K562 (cell line): ENCODE data around the gene RFNG. TPM values are rescaled to one million over a fixed set of nuclear protein-coding genes. Genes with fewer than 3 reads are reported as not detected.
A peak's percentile ranks its signal among the peaks of the same experiment; 100 is the strongest.

Experiments used
- AFF1 ChIP-seq, 2 experiments: fragments of 450-650 bp; IDR thresholded peaks; 2 replicates each; pipeline ENCODE4 v1.6.1; 2018; ENCODE audit warnings: mild to moderate bottlenecking in 2 of 2, low read depth in 1 of 2; ENCODE audit not compliant: partially characterized antibody in 2 of 2
- CBX8 ChIP-seq: fragments of 200-600 bp; sonication (generic); IDR thresholded peaks from 2 replicates; pipeline ENCODE4 v1.6.1; 2012; ENCODE audit warnings: borderline replicate concordance, mixed run types, low read depth, mild to moderate bottlenecking, moderate library complexity, mixed read lengths, low read length, control low read depth, inconsistent platforms; ENCODE audit not compliant: poor library complexity, severe bottlenecking; ENCODE audit errors: extremely low read depth
- CREB3L1 ChIP-seq: fragments of 450-650 bp; IDR thresholded peaks from 2 replicates; pipeline ENCODE4 v1.6.1; 2014; ENCODE audit warnings: low read depth, mild to moderate bottlenecking, moderate library complexity, borderline replicate concordance
- ETV6 ChIP-seq, 3 experiments: fragments of 150-350 bp in 1 of 3; sonication (generic) in 1 of 3; formaldehyde crosslinking in 1 of 3; IDR thresholded peaks; 2 replicates each; pipeline versions ENCODE4 v1.6.1 to v1.8.0; 2014 to 2022; ENCODE audit warnings: borderline replicate concordance in 2 of 3, low read depth in 2 of 3, antibody characterized with exemption in 1 of 3, low read length in 1 of 3, mild to moderate bottlenecking in 1 of 3, missing genetic modification reagents in 1 of 3
- FOXK2 ChIP-seq, 2 experiments: fragments of 450-650 bp; IDR thresholded peaks in 1 of 2; conservative IDR thresholded peaks in 1 of 2; 2 replicates each; pipeline ENCODE4 v1.6.1; 2016; ENCODE audit warnings: low read depth in 2 of 2, mild to moderate bottlenecking in 1 of 2
- FOXO4 ChIP-seq: fragments of 450-650 bp; formaldehyde crosslinking; IDR thresholded peaks from 2 replicates; pipeline ENCODE4 v1.4.0; 2020; ENCODE audit warnings: mild to moderate bottlenecking, moderate library complexity
- GTF2A2 ChIP-seq: IDR thresholded peaks from 2 replicates; pipeline ENCODE4 v1.6.1; 2016; ENCODE audit warnings: mild to moderate bottlenecking, missing genetic modification characterization, missing compliant biosample characterization
- HEY1 ChIP-seq: fragments of 250-450 bp; sonication (Bioruptor Pico); IDR thresholded peaks from 2 replicates; pipeline ENCODE4 v1.5.0; 2020; ENCODE audit warnings: mild to moderate bottlenecking, moderate library complexity, borderline replicate concordance
- HNRNPL ChIP-seq: fragments of 200-400 bp; formaldehyde crosslinking; IDR thresholded peaks from 2 replicates; pipeline ENCODE4 v1.6.1; 2017; ENCODE audit warnings: low read depth, mild to moderate bottlenecking, low read length
- HSF4 ChIP-seq: fragments of 250-450 bp; sonication (Bioruptor Pico); IDR thresholded peaks from 2 replicates; pipeline ENCODE4 v2.1.2; 2022; ENCODE audit warnings: mild to moderate bottlenecking, moderate library complexity, borderline replicate concordance
- KLF16 ChIP-seq: IDR thresholded peaks from 2 replicates; pipeline ENCODE4 v1.6.1; 2016; ENCODE audit warnings: antibody characterized with exemption
- NFIC ChIP-seq: fragments of 450-650 bp; IDR thresholded peaks from 2 replicates; pipeline ENCODE4 v1.6.1; 2017; ENCODE audit warnings: mild to moderate bottlenecking, inconsistent platforms
- SP1 ChIP-seq: sonication (generic); formaldehyde crosslinking; IDR thresholded peaks from 2 replicates; pipeline ENCODE4 v1.8.1; 2022; ENCODE audit warnings: mild to moderate bottlenecking, missing genetic modification reagents
- TARDBP ChIP-seq: fragments of 450-650 bp; IDR thresholded peaks from 2 replicates; pipeline ENCODE4 v1.6.1; 2016
- XRCC5 ChIP-seq: fragments of 200-400 bp; formaldehyde crosslinking; IDR thresholded peaks from 2 replicates; pipeline ENCODE4 v1.6.1; 2017; ENCODE audit warnings: low read depth, mild to moderate bottlenecking, low read length
- ZBTB43 ChIP-seq: sonication (generic); formaldehyde crosslinking; IDR thresholded peaks from 2 replicates; pipeline ENCODE4 v1.8.0; 2023; ENCODE audit warnings: mild to moderate bottlenecking, missing genetic modification reagents
- ZNF311 ChIP-seq: fragments of 250-450 bp; sonication (Bioruptor Pico); IDR thresholded peaks from 2 replicates; pipeline ENCODE4 v1.4.0; 2020; ENCODE audit warnings: mild to moderate bottlenecking, moderate library complexity
- ZNF445 ChIP-seq: fragments of 250-450 bp; sonication (Bioruptor Pico); IDR thresholded peaks from 2 replicates; pipeline ENCODE4 v1.4.0; 2020; ENCODE audit warnings: low read depth, mild to moderate bottlenecking, moderate library complexity
- polyA plus RNA-seq, 8 experiments: library from polyadenylated mRNA; depleted of rRNA in 4 of 8; stranded (reverse) in 5 of 8; unstranded in 3 of 8; fragments of >200 nt; fragmentation: Nextera tagmentation in 2 of 8; fragmentation: Illumina TruSeq in 1 of 8; extraction: Ambion mirVana in 2 of 8; extraction: Trizol in 1 of 8; gene quantifications; 2 replicates each; pipeline versions ENCODE4 v1.2.1 to v1.2.3, GENCODE V29; 2011 to 2014; ENCODE audit warnings: inconsistent platforms in 1 of 8, missing spikeins in 1 of 8
- total RNA-seq, 7 experiments: library from RNA; depleted of rRNA in 6 of 7; stranded (reverse); fragments of >200 nt in 6 of 7; fragmentation: Illumina TruSeq in 2 of 7; extraction: Trizol in 2 of 7; gene quantifications; 2 replicates each; pipeline versions ENCODE4 v1.2.1 to v1.2.3, GENCODE V29; 2011 to 2021; ENCODE audit warnings: low replicate concordance in 1 of 7

Gene RFNG
- total and polyA plus RNA-seq, 9 of the 15 experiments (the other 6 are each of a cell fraction or from before 2014, with no cell fraction given), result 0.32 to 32.8 (median 9.5) TPM

- TF ChIP-seq FOXO4 (CRISPR knock-in tag), result no peak
- TF ChIP-seq AFF1 (IDR thresholded peaks at IDR 0.05; ENCODE audit: low read depth in 1 of 2, partially characterized antibody in 2 of 2), result no peak
- TF ChIP-seq ZNF311 (CRISPR knock-in tag), result 0 out of 2 replicates have a peak, but pooled peaks have one; percentile 19
- TF ChIP-seq XRCC5, result peak; percentile 79; the same call in 1 of the 2 replicates
- peak; percentile 82 for TF ChIP-seq SP1
- 0 out of 2 replicates have a peak, but pooled peaks have one; percentile 59 for TF ChIP-seq CREB3L1
- TF ChIP-seq ETV6 (IDR thresholded peaks at IDR 0.05; ENCODE audit: borderline replicate concordance in 1 of 2, low read depth in 2 of 2, low read length in 1 of 2), result no peak
- TF ChIP-seq ETV6 (CRISPR knock-in tag; IDR thresholded peaks at IDR 0.05; ENCODE audit: borderline replicate concordance), result no peak
- no peak for TF ChIP-seq ZBTB43 (CRISPR knock-in tag)
- TF ChIP-seq FOXK2 (conservative IDR thresholded peaks at IDR 0.05 in 1 of 2, IDR thresholded peaks at IDR 0.05 in 1 of 2; ENCODE audit: low read depth in 2 of 2), result no peak
- TF ChIP-seq KLF16, result no peak
- no peak for TF ChIP-seq HEY1 (CRISPR knock-in tag)
- TF ChIP-seq NFIC, result peak; percentile 47; the same call in 1 of the 2 replicates
- TF ChIP-seq HSF4 (CRISPR knock-in tag), result no peak
- TF ChIP-seq HNRNPL, result peak; percentile 80; the same call in 1 of the 2 replicates
- TF ChIP-seq GTF2A2 (tag), result 0 out of 2 replicates have a peak, but pooled peaks have one; percentile 47
- TF ChIP-seq ZNF445, result no peak; the same call in 1 of the 2 replicates
- no peak for TF ChIP-seq CBX8
- no peak; the same call in 1 of the 2 replicates for TF ChIP-seq TARDBP
Measured at GRCh38 chr17:82065638-82066303, 14.2 kb upstream of the RFNG start, which contains the start of gene DUS1L (continued).
